ENCODE measurements around the gene ZCRB1.

The ZCRB1 gene

GRCh38 chr12:42325653-42326474, at the start of gene ZCRB1, which contains the start of gene PPHLN1:
ZCRB1 (minus strand) TSS chr12:42326094; CDS start chr12:42324102, 1,992 bp downstream.
PPHLN1 (plus strand) TSS chr12:42326167; CDS start chr12:42335903, 9,736 bp downstream.
- TF ChIP-seq Cebpa-rat (IDR thresholded peaks at IDR 0.05): no peak
- Histone ChIP-seq H3K4me2 (peak within 1 kb of the TSS; percentile 88 to 99 (median 96)), H3K27ac (peak within 1 kb of the TSS; percentile 80 to 90 (median 86)), H3K4me3 (peak within 1 kb of the TSS; percentile 67 to 93 (median 78)), H3K36me3 (peaks cover 3 to 30% (median 9%) of the 10 kb centered on the region in 11 experiments; a peak in 11 of 22 replicates), H4K20me1 (peaks cover 15 to 47% (median 42%) of the 10 kb centered on the region in 11 experiments; a peak in 20 of 22 replicates), H3K4me1 (peaks cover 19 to 35% (median 32%) of the 10 kb centered on the region in 10 experiments), H3K27me3 (no peaks in the 10 kb centered on the region), H3K9me3 (replicated peaks in 1 of 11) (no peaks in the 10 kb centered on the region), H3K9ac (peak within 1 kb of the TSS; percentile 81 to 92 (median 90))

GRCh38 chr12:42373669-42374068, 47.8 kb upstream of the ZCRB1 start:
- H3K27ac ChIP-seq: no peak overlapping the region

GRCh38 chr12:42372154-42372791, 46.4 kb upstream of the ZCRB1 start:
- Histone ChIP-seq H4K20me1 (peaks cover 0 to 30% (median 14%) of the 10 kb centered on the region in 11 experiments; a peak in 16 of 22 replicates), H3K36me3 (peaks cover 28 to 52% (median 39%) of the 10 kb centered on the region in 11 experiments), H3K9ac (no peak overlapping the region), H3K4me3 (no peak overlapping the region), H3K27ac (no peak overlapping the region), H3K9me3 (replicated peaks in 1 of 11) (no peaks in the 10 kb centered on the region), H3K27me3 (no peaks in the 10 kb centered on the region), H3K4me1 (no peaks in the 10 kb centered on the region), H3K4me2 (no peak overlapping the region)
- TF ChIP-seq Cebpa-rat (IDR thresholded peaks at IDR 0.05): no peak

More at GRCh38 chr12:42373669-42374068, 47.8 kb upstream of the ZCRB1 start:
- H3K4me2 ChIP-seq: no peak overlapping the region
- no peaks in the 10 kb centered on the region for H3K4me1 ChIP-seq
- TF ChIP-seq Cebpa-rat (IDR thresholded peaks at IDR 0.05): no peak
- no peaks in the 10 kb centered on the region for H3K9me3 ChIP-seq (replicated peaks in 1 of 11)
- H3K4me3 ChIP-seq: no peak overlapping the region
- H3K9ac ChIP-seq: no peak overlapping the region
- H4K20me1 ChIP-seq: peaks cover 0 to 30% (median 14%) of the 10 kb centered on the region in 11 experiments; a peak in 16 of 22 replicates
- H3K27me3 ChIP-seq: no peaks in the 10 kb centered on the region
- H3K36me3 ChIP-seq: peaks cover 31 to 58% (median 45%) of the 10 kb centered on the region in 11 experiments

GRCh38 chr12:42370013-42370412, 44.1 kb upstream of the ZCRB1 start:
- no peak overlapping the region for H3K4me3 ChIP-seq
- no peaks in the 10 kb centered on the region for H3K4me1 ChIP-seq
- H3K9ac ChIP-seq: no peak overlapping the region
- no peaks in the 10 kb centered on the region for H3K9me3 ChIP-seq (replicated peaks in 1 of 11)
- H3K27me3 ChIP-seq: no peaks in the 10 kb centered on the region
- H3K36me3 ChIP-seq: peaks cover 6 to 30% (median 16%) of the 10 kb centered on the region in 11 experiments; a peak in 19 of 22 replicates
- H3K4me2 ChIP-seq: no peak overlapping the region
- no peak overlapping the region for H3K27ac ChIP-seq
- TF ChIP-seq Cebpa-rat (IDR thresholded peaks at IDR 0.05): no peak
- peaks cover 0 to 37% (median 14%) of the 10 kb centered on the region in 11 experiments; a peak in 16 of 22 replicates for H4K20me1 ChIP-seq

GRCh38 chr12:42365486-42365885, 39.6 kb upstream of the ZCRB1 start:
- peaks cover 0 to 11% (median 4%) of the 10 kb centered on the region in 11 experiments; a peak in 8 of 22 replicates for H4K20me1 ChIP-seq
- H3K4me2 ChIP-seq: no peak overlapping the region
- no peak overlapping the region for H3K4me3 ChIP-seq
- no peak for TF ChIP-seq Cebpa-rat (IDR thresholded peaks at IDR 0.05)
- no peak overlapping the region for H3K9ac ChIP-seq
- H3K27ac ChIP-seq: no peak overlapping the region
- H3K4me1 ChIP-seq: peaks cover 4 to 9% (median 7%) of the 10 kb centered on the region in 10 experiments; a peak in 18 of 20 replicates
- no peaks in the 10 kb centered on the region for H3K27me3 ChIP-seq
- H3K9me3 ChIP-seq (replicated peaks in 1 of 11): no peaks in the 10 kb centered on the region
- peaks cover 17 to 43% (median 25%) of the 10 kb centered on the region in 11 experiments; a peak in 21 of 22 replicates for H3K36me3 ChIP-seq

GRCh38 chr12:42364692-42365091, 38.8 kb upstream of the ZCRB1 start:
- Histone ChIP-seq H3K9me3 (replicated peaks in 1 of 11) (no peaks in the 10 kb centered on the region), H4K20me1 (peaks cover 0 to 11% (median 4%) of the 10 kb centered on the region in 11 experiments; a peak in 6 of 22 replicates), H3K36me3 (peaks cover 13 to 38% (median 30%) of the 10 kb centered on the region in 11 experiments; a peak in 20 of 22 replicates), H3K4me2 (no peak overlapping the region), H3K9ac (no peak overlapping the region), H3K27me3 (no peaks in the 10 kb centered on the region), H3K4me1 (peaks cover 7 to 17% (median 12%) of the 10 kb centered on the region in 10 experiments; a peak in 18 of 20 replicates), H3K27ac (no peak overlapping the region), H3K4me3 (no peak overlapping the region)
- no peak for TF ChIP-seq Cebpa-rat (IDR thresholded peaks at IDR 0.05)

GRCh38 chr12:42362647-42363260, 36.9 kb upstream of the ZCRB1 start:
- H3K4me2 ChIP-seq: no peak overlapping the region
- H3K9me3 ChIP-seq (replicated peaks in 1 of 11): no peaks in the 10 kb centered on the region
- TF ChIP-seq Cebpa-rat (IDR thresholded peaks at IDR 0.05): no peak
- peaks cover 0 to 11% (median 0%) of the 10 kb centered on the region in 11 experiments; a peak in 5 of 22 replicates for H4K20me1 ChIP-seq
- no peak overlapping the region for H3K27ac ChIP-seq
- no peak overlapping the region for H3K4me3 ChIP-seq
- no peaks in the 10 kb centered on the region for H3K27me3 ChIP-seq
- no peak overlapping the region for H3K9ac ChIP-seq
- H3K4me1 ChIP-seq: peaks cover 7 to 19% (median 12%) of the 10 kb centered on the region in 10 experiments; a peak in 18 of 20 replicates
- H3K36me3 ChIP-seq: peaks cover 16 to 56% (median 43%) of the 10 kb centered on the region in 11 experiments; a peak in 21 of 22 replicates

- no peak overlapping the region for H3K4me2 ChIP-seq
- TF ChIP-seq Cebpa-rat (IDR thresholded peaks at IDR 0.05): no peak
- H3K27ac ChIP-seq: no peak overlapping the region
- no peak overlapping the region for H3K9ac ChIP-seq
- H3K36me3 ChIP-seq: peaks cover 20 to 63% (median 46%) of the 10 kb centered on the region in 11 experiments; a peak in 21 of 22 replicates
- peaks cover 0 to 11% (median 0%) of the 10 kb centered on the region in 11 experiments; a peak in 5 of 22 replicates for H4K20me1 ChIP-seq
- H3K4me1 ChIP-seq: peaks cover 7 to 19% (median 12%) of the 10 kb centered on the region in 10 experiments; a peak in 18 of 20 replicates
- no peak overlapping the region for H3K4me3 ChIP-seq
- H3K27me3 ChIP-seq: no peaks in the 10 kb centered on the region
- H3K9me3 ChIP-seq (replicated peaks in 1 of 11): no peaks in the 10 kb centered on the region
Measured at GRCh38 chr12:42361909-42362646, 36.2 kb upstream of the ZCRB1 start.

Data from BLaER1 treated with 17β-estradiol and CSF1 and Interleukin-3, amounts not matched to agents 10 nM and 100 nM (cell line).